Activated T-helper 1 cell treated with Interleukin-2 at 50 U/mL for 16 hours (primary cell): ENCODE results near the gene PCDHA1.
"Not testable (repeated sequence)": the region's sequence is repeated elsewhere in the genome, so short reads cannot be mapped to it uniquely, and the experiment has no call there.

Experiments used
- DNase-seq: peaks from one replicate; pipeline ENCODE4 v3.0.0-alpha.2; 2020; ENCODE audit warnings: low read depth

Gene PCDHA1

GRCh38 chr5:140808241-140808888 is 22.4 kb downstream of the PCDHA1 start:
- not testable (repeated sequence) for DNase-seq

- no peak for DNase-seq
These were observed 22.9 kb downstream of the PCDHA1 start for GRCh38 chr5:140808889-140809291.

GRCh38 chr5:140821375-140822280 is 35.7 kb downstream of the PCDHA1 start, which contains the start of gene PCDHA5:
PCDHA5 (plus strand) TSS chr5:140821613.
- DNase-seq, result no peak

- DNase-seq, result no peak
These were observed 36.3 kb downstream of the PCDHA1 start for GRCh38 chr5:140822281-140822629.

- DNase-seq, result not testable (repeated sequence)
These were observed 37.0 kb downstream of the PCDHA1 start for GRCh38 chr5:140822969-140823368.

GRCh38 chr5:140823475-140823874 is 37.5 kb downstream of the PCDHA1 start:
- DNase-seq, result no peak

- no peak for DNase-seq
These were observed 41.9 kb downstream of the PCDHA1 start, which contains the start of gene PCDHA6 for GRCh38 chr5:140827704-140828361. PCDHA6 (plus strand) TSS chr5:140827960; CDS start chr5:140828092, 132 bp downstream.

GRCh38 chr5:140828362-140828737 is 42.4 kb downstream of the PCDHA1 start:
- DNase-seq, result no peak

GRCh38 chr5:140829511-140830501 is 43.9 kb downstream of the PCDHA1 start:
- not testable (repeated sequence) for DNase-seq

- no peak for DNase-seq
These were observed 48.1 kb downstream of the PCDHA1 start, which contains the start of gene PCDHA7 for GRCh38 chr5:140833993-140834392. PCDHA7 (plus strand) TSS chr5:140834269; CDS start chr5:140834384, 115 bp downstream.

GRCh38 chr5:140834439-140835008 is 48.6 kb downstream of the PCDHA1 start:
- DNase-seq, result not testable (repeated sequence)

- DNase-seq, result no peak
These were observed 49.9 kb downstream of the PCDHA1 start for GRCh38 chr5:140835622-140836510.

GRCh38 chr5:140840978-140841962 is 55.3 kb downstream of the PCDHA1 start, which contains the start of gene PCDHA8:
PCDHA8 (plus strand) TSS chr5:140841187; CDS start chr5:140841322, 135 bp downstream.
- no peak for DNase-seq

GRCh38 chr5:140842798-140843733 is 57.1 kb downstream of the PCDHA1 start:
- DNase-seq, result no peak

- DNase-seq, result not testable (repeated sequence)
These were observed 62.5 kb downstream of the PCDHA1 start, which contains the start of gene PCDHA9 for GRCh38 chr5:140848139-140849102. PCDHA9 (plus strand) TSS chr5:140848382; CDS start chr5:140848496, 114 bp downstream.
